HG02610 (cell line): ENCODE measurements around the gene VIT.

Experiments
- ATAC-seq: cut with Tn5 transposase; IDR thresholded peaks from one replicate; pipeline ENCODE4 v1.9.1; 2021; ENCODE audit warnings: mild to moderate bottlenecking, moderate library complexity; ENCODE audit not compliant: unreplicated experiment

The VIT gene

GRCh38 chr2:36854241-36854640 lies 157.7 kb downstream of the VIT start:
- ATAC-seq, result no peak

GRCh38 chr2:36855429-36855828 lies 158.9 kb downstream of the VIT start:
- no peak for ATAC-seq

- no peak for ATAC-seq
Observed at GRCh38 chr2:36857713-36858112, 161.2 kb downstream of the VIT start.

GRCh38 chr2:36858551-36859365 lies 162.3 kb downstream of the VIT start:
- ATAC-seq, result peak; percentile 65

- ATAC-seq, result peak; percentile 42
Observed at GRCh38 chr2:36859366-36859792, 162.9 kb downstream of the VIT start.

- ATAC-seq, result no peak
Observed at GRCh38 chr2:36861896-36862295, 165.4 kb downstream of the VIT start.
